ENCODE results near the gene PPP1R3D. TPM values are rescaled to one million over a fixed set of nuclear protein-coding genes. Genes with fewer than 3 reads are reported as not detected.

Gene PPP1R3D
- total and polyA plus RNA-seq, 10 of the 15 experiments (the other 5 are each of a cell fraction or from before 2014, with no cell fraction given) = 0.39 to 4.8 (median 2.9) TPM

- Histone ChIP-seq H3K9ac (ENCODE audit: control insufficient read depth, insufficient read depth, low read length) (no peak overlapping the region), H2AFZ (ENCODE audit: control insufficient read depth, low read depth, low read length) (no peak overlapping the region), H3K79me2 (ENCODE audit: control insufficient read depth, insufficient read depth, low read length) (no peaks in the 10 kb centered on the region), H3K36me3 (ENCODE audit: control insufficient read depth in 2 of 2, insufficient read depth in 2 of 2, low read length in 1 of 2) (no peaks in the 10 kb centered on the region), H3K4me2 (ENCODE audit: control insufficient read depth, insufficient read depth) (no peak overlapping the region), H3K9me3 (replicated peaks; ENCODE audit: control insufficient read depth, insufficient read depth, low read length) (no peaks in the 10 kb centered on the region; the same call in 2 of the 3 replicates), H3K27ac (ENCODE audit: control insufficient read depth, insufficient read depth) (no peak overlapping the region), H4K20me1 (ENCODE audit: control insufficient read depth, insufficient read depth) (no peaks in the 10 kb centered on the region), H3K4me1 (ENCODE audit: control insufficient read depth, insufficient read depth, low read length) (no peaks in the 10 kb centered on the region), H3K4me3 (no peak overlapping the region), H3K27me3 (replicated peaks in 1 of 2; ENCODE audit: control insufficient read depth in 2 of 2, insufficient read depth in 2 of 2, low read length in 1 of 2) (no peaks in the 10 kb centered on the region)
- no peak for FAIRE-seq
- POLR2A ChIA-PET = no interaction called here
- intact Hi-C loops (cut with micrococcal nuclease; ENCODE audit: unreplicated experiment) (no loop called here), in situ Hi-C loops (cut with MboI) (no loop called here)
- CTCF ChIA-PET = interaction anchor here (1.1 to 1.9 kb wide), 4 partner anchors 17 to 146 kb away, joined by 3 to 7 read pairs (median 4); no protein-coding TSS in a partner anchor
- no peak for DNase-seq (ENCODE audit: low read depth, low spot score)
- no peak for ATAC-seq
- TF ChIP-seq RFX5 (IDR thresholded peaks at IDR 0.05; ENCODE audit: low read depth, low read length) (no peak), WRNIP1 (IDR thresholded peaks at IDR 0.05; ENCODE audit: borderline replicate concordance, low read depth, low read length) (no peak), TCF3 (IDR thresholded peaks at IDR 0.05; ENCODE audit: borderline replicate concordance, insufficient read depth, low read depth, low read length) (no peak), HDGF (IDR thresholded peaks at IDR 0.05) (no peak), SREBF1 (IDR thresholded peaks at IDR 0.05; ENCODE audit: low read length) (no peak), SRF (IDR thresholded peaks at IDR 0.05; ENCODE audit: low read depth in 2 of 2, low read length in 2 of 2) (no peak), MLLT1 (IDR thresholded peaks at IDR 0.05) (no peak), KLF5 (IDR thresholded peaks at IDR 0.05; ENCODE audit: partially characterized antibody) (no peak), YBX1 (IDR thresholded peaks at IDR 0.05) (no peak), ASH2L (IDR thresholded peaks at IDR 0.05; ENCODE audit: borderline replicate concordance, low read depth) (no peak), NFXL1 (IDR thresholded peaks at IDR 0.05; ENCODE audit: borderline replicate concordance) (no peak), JUND (IDR thresholded peaks at IDR 0.05; ENCODE audit: low read depth, low read length) (no peak)
- TF ChIP-seq, protein P1, sequence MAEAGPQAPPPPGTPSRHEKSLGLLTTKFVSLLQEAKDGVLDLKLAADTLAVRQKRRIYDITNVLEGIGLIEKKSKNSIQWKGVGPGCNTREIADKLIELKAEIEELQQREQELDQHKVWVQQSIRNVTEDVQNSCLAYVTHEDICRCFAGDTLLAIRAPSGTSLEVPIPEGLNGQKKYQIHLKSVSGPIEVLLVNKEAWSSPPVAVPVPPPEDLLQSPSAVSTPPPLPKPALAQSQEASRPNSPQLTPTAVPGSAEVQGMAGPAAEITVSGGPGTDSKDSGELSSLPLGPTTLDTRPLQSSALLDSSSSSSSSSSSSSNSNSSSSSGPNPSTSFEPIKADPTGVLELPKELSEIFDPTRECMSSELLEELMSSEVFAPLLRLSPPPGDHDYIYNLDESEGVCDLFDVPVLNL (IDR thresholded peaks at IDR 0.05; ENCODE audit: low read depth, low read length) = no peak
- WGBS (ENCODE audit: insufficient coverage, insufficient replicate concordance, low lambda C conversion rate, missing lambda C conversion rate) = 54% methylated on average over 2 of the region's 2 CpGs
- no TSS peak for BruUV-seq (replicated peaks)
- SMC1A ChIA-PET (ENCODE audit: uncharacterized antibody, unreplicated experiment) = interaction anchor here (1.0 to 1.3 kb wide), 3 partner anchors 15 to 30 kb away, joined by 3 read pairs; no protein-coding TSS in a partner anchor
- RAD21 ChIA-PET (ENCODE audit: unreplicated experiment) = no interaction called here
Observed at GRCh38 chr20:59911041-59911440, 29.1 kb downstream of the PPP1R3D start.

Data from GM12878 (cell line).